NCI-H146 treated with DMSO at 0.1 percent for 48 hours (cell line): Measurements from ENCODE around the gene B4GALT4.
"Not testable (repeated sequence)": the region's sequence is repeated elsewhere in the genome, so short reads cannot be mapped to it uniquely, and the experiment has no call there.

Experiments
- DNase-seq: peaks from one replicate; lab custom pipeline; 2025; ENCODE audit not compliant: unreplicated experiment; lab: John Stamatoyannopoulos, UW

B4GALT4 gene, protein sequence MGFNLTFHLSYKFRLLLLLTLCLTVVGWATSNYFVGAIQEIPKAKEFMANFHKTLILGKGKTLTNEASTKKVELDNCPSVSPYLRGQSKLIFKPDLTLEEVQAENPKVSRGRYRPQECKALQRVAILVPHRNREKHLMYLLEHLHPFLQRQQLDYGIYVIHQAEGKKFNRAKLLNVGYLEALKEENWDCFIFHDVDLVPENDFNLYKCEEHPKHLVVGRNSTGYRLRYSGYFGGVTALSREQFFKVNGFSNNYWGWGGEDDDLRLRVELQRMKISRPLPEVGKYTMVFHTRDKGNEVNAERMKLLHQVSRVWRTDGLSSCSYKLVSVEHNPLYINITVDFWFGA

GRCh38 chr3:119240591-119241434 lies at the start of gene B4GALT4:
TSS of gene B4GALT4 (minus strand) at chr3:119240878. CDS start at chr3:119230099, 10,779 bp downstream.
- peak; percentile 84 for DNase-seq

GRCh38 chr3:119289404-119289770 lies 48.7 kb upstream of the B4GALT4 start:
- no peak for DNase-seq

DNA sequence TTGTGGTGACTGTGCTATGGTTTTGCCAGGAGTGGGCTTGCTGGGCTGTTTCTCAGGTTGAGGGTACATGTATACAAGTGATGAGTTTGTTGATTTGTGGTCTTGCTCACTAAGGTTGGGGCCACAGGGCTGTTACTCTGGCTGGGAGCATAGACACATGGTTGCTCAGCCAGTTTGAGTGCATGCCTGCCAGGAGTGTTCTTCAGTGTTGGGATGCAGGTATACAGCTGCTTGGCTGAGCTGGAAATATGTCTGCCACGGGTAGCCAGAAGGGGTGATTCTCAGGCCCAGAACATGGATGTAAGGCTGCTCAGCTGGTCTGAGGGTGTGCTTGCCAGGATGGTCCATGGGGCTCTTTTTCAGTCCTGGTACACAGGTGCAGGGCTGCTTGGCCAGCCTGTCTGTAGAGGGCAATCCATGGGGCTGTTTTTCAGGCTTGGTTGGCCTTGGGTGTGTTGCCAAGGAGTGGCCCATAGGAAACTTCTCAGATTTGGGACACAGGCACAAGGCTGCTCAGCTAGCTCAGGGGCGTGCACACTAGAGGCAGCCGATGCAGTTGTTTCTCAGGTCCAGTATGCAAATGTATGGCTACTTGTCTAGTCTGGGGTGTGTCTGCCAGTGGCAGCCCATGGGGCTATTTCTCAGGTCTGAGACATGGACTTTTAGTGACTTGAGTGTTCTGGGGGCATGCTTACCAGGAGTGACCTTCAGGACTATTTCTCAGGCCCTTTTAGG lies 48.2 kb upstream of the B4GALT4 start:
- DNase-seq, result no peak

DNA sequence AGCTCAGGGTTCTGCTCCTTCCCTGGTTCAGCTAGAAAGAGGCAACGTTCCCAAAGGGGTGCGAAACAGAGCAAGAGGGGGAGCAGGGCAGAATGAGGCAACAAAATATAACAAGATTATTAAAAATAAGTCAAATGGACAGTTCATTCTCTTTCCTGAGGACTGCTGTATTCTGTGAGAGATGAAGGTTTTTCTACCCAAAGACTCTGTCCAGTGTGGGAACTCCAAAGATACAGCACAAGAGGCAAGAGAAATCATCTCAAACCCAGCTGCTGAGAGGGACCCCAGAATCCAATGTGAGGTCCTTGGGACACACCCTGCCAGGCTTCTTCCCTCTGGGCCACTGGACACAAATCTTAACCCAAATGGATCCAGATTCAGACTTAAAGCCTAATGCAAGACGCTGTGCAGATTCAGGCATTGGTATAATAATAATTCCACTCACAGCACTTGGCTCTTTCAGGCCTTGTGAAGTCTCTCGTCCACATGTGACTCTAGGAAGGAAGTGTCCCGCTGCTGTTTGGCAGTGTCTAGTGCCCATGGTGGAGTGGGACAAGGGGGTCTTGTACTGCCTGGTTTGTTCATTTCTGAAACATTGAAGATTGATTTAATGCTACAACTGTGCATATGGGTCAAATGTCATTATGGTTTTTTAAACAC lies 39.0 kb upstream of the B4GALT4 start:
- no peak for DNase-seq

GRCh38 chr3:119279101-119279554 lies 38.5 kb upstream of the B4GALT4 start:
- DNase-seq, result no peak

GRCh38 chr3:119276680-119277079 lies 36.0 kb upstream of the B4GALT4 start:
- no peak for DNase-seq

GRCh38 chr3:119270212-119270611 lies 29.5 kb upstream of the B4GALT4 start:
- DNase-seq, result not testable (repeated sequence)

DNA sequence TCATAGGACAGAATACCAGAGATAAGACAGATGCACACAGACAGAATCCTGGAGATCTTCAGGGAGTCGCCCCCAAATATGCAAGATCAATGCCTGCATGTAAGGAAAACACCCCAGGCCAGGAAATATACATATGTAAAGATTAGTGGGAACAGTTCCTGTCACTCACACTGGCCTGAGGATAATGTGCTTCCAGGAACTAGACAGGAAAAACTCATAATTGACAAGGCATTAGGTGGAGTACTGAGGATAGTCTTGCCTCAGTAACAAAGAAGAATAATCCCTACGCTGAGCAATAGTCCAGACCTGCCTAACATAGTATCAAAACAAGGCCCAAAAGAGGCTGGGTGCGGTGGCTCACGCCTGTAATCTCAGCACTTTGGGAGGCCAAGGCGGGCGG lies 20.4 kb upstream of the B4GALT4 start:
- DNase-seq, result no peak

GRCh38 chr3:119259821-119260220 lies 19.1 kb upstream of the B4GALT4 start:
- no peak for DNase-seq

DNA sequence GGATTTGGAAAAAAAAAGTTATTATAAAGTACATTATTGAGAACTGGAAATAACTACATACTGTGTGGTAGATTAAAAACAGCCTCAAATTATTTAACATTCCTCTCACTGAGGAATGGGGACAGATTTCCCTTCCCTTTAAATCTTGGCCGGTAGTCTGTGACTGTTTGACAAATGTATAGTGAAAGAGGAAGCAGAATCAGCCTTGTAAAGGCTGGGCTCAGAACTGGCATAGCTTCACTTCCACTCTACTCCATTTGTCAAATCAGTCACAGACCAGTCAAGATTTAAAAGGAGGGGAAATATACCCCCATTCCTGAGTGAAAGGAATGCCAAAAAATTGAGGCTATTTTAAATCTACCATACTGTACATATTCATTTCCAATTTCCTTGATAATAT lies 18.2 kb upstream of the B4GALT4 start:
- DNase-seq, result no peak

DNA sequence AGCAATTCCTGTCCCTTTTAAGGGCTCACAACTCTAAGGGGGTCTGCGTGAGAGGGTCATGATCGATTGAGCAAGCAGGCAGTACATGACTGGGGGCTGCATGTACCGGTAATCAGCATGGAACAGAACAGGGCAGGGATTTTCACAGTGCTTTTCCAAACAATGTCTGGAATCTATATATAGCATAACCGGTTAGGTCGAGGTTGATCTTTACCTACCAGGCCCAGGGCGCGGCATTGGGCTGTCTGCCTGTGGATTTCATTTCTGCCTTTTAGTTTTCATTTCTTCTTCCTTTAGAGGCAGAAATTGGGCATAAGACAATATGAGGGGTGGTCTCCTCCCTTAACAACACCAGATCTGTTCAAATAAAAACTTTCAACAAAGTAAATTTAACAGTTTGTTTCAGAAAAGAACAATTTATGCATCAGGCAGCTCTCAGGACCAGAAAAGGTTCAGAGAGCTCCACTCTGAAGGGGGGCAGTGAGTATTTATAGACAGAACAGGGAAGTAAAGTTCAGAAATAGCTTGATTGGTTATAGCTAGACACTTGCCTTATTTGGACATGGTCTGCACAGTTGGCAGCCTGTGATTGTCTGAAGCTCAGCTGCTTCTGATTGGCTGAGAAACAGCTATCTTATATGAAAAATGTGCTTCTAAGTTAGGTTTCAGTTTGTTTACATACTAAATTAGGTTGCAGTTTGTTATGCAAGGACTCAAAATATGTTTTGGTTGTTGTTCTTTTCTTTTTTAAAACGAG lies 17.2 kb upstream of the B4GALT4 start:
- no peak for DNase-seq

- no peak for DNase-seq
These were observed 16.4 kb upstream of the B4GALT4 start for GRCh38 chr3:119257111-119257510.

DNA sequence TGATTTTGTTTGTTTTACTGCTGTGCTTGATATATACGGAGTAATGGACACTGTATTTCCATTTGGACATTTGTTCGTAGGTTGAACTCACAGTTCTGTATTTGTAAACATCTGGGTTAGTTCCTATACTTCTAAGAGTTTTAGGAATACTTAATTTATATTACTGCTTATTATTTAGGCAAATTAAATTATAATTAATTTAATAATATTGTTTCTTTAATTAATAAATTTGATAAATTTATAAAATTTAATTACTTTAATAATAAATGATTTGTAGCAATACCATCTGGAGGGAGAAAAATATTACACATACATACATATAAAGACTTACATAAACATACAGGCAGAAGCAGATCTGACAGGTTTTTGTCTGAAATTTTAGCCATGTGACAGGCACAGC lies 14.5 kb upstream of the B4GALT4 start:
- no peak for DNase-seq

- DNase-seq, result no peak
These were observed 5.1 kb upstream of the B4GALT4 start for GRCh38 chr3:119245778-119246177.

GRCh38 chr3:119243712-119244111 lies 3.0 kb upstream of the B4GALT4 start:
- no peak for DNase-seq

GRCh38 chr3:119243058-119243529 lies 2.4 kb upstream of the B4GALT4 start:
- DNase-seq, result not testable (repeated sequence)

GRCh38 chr3:119242387-119243057 lies 1.8 kb upstream of the B4GALT4 start:
- not testable (repeated sequence) for DNase-seq

GRCh38 chr3:119240101-119240590 lies 532 bp downstream of the B4GALT4 start:
- DNase-seq, result peak; percentile 40

GRCh38 chr3:119239206-119239820 lies 1.4 kb downstream of the B4GALT4 start:
- no peak for DNase-seq
